Kidney (tissue), 14 donors: ENCODE results near the gene NKX1-1. TPM values are rescaled to one million over a fixed set of nuclear protein-coding genes. Genes with fewer than 3 reads are reported as not detected.
A peak's percentile ranks its signal among the peaks of the same experiment; 100 is the strongest.

ENCODE experiments used
- DNase-seq, 5 donors: peaks; one replicate each; pipeline ENCODE4 v3.0.0-alpha.2; 2013 to 2020
- FAIRE-seq: peaks from 2 replicates; lab custom pipeline; 2012; peaks lifted over from hg19 to GRCh38; lab: Jason Lieb, UNC
- H3K27ac ChIP-seq, 2 donors: one replicate each; pipeline ENCODE4 v1.7.0; 2013; ENCODE audit warnings: low read depth in 2 of 2, low read length in 2 of 2, inconsistent platforms in 1 of 2
- H3K27me3 ChIP-seq: one replicate; pipeline ENCODE4 v1.7.1; 2013; ENCODE audit warnings: low read length, inconsistent platforms; ENCODE audit not compliant: control insufficient read depth, insufficient read depth
- H3K36me3 ChIP-seq, 3 donors: one replicate each; pipeline versions ENCODE4 v1.7.0 to v1.7.1; 2013; ENCODE audit warnings: low read length in 3 of 3, control low read depth in 1 of 3, inconsistent platforms in 1 of 3; ENCODE audit not compliant: insufficient read depth in 3 of 3, control insufficient read depth in 2 of 3
- H3K4me1 ChIP-seq, 3 donors: one replicate each; pipeline versions ENCODE4 v1.7.0 to v1.7.1; 2013; ENCODE audit warnings: low read length in 3 of 3, inconsistent platforms in 1 of 3, low read depth in 1 of 3; ENCODE audit not compliant: control insufficient read depth in 2 of 3, insufficient read depth in 2 of 3
- H3K4me3 ChIP-seq, 3 donors: one replicate each; pipeline versions ENCODE4 v1.7.0 to v1.8.1; 2013; ENCODE audit warnings: low read length in 3 of 3, control low read depth in 1 of 3, inconsistent platforms in 1 of 3
- H3K9ac ChIP-seq, 3 donors: one replicate each; pipeline versions ENCODE4 v1.7.0 to v1.7.1; 2013; ENCODE audit warnings: low read length in 3 of 3, control low read depth in 1 of 3, inconsistent platforms in 1 of 3
- H3K9me3 ChIP-seq, 3 donors: one replicate each; pipeline versions ENCODE4 v1.7.0 to v1.7.1; 2013; ENCODE audit warnings: low read length in 3 of 3, control low read depth in 1 of 3, inconsistent platforms in 1 of 3; ENCODE audit not compliant: control insufficient read depth in 2 of 3, insufficient read depth in 1 of 3
- CTCF ChIP-seq: IDR thresholded peaks from 3 replicates; pipeline ENCODE4 v1.5.1; 2012; ENCODE audit warnings: mild to moderate bottlenecking, moderate library complexity, borderline replicate concordance; ENCODE audit not compliant: insufficient read depth; ENCODE audit errors: extremely low read depth
- intact Hi-C: fragments of 100-400 bp; cut with DNase I; formaldehyde crosslinking; loops from one replicate; pipeline ENCODE4 v1.11.1; 2022
- polyA plus RNA-seq: library from polyadenylated mRNA; stranded (reverse); fragments of 350-450 nt; fragmentation: Illumina TruSeq; extraction: RNeasy Lipid Tissue Mini Kit (QIAGEN cat#74804); gene quantifications from one replicate; pipeline ENCODE4 v1.2.3, GENCODE V29; 2014; ENCODE audit warnings: low read depth, low replicate concordance; ENCODE audit not compliant: insufficient read depth
- total RNA-seq: library from RNA; stranded (reverse); fragmentation: NEBNext Ultra II Directional; extraction: Animal tissue kit (Norgen Biotek cat#: 25700); gene quantifications from one replicate; pipeline ENCODE4 v1.2.1, GENCODE V29; 2021
- donor health status: control.
- donor health status: control.
- donor health status: control.
- donor health status: control.
- donor health status: control.
- donor health status: DM: yes; HTN: yes; CAD: no.
- donor health status: Normal renal cell carcinoma (clear cell type).

The NKX1-1 gene
- total and polyA plus RNA-seq, 2 donors from 2014 or later = not detected

GRCh38 chr4:1408418-1408817 lies 2.2 kb upstream of the NKX1-1 start:
- Histone ChIP-seq H3K27ac (no peak overlapping the region), H3K36me3 (no peaks in the 10 kb centered on the region), H3K9me3 (no peaks in the 10 kb centered on the region), H3K4me1 (no peaks in the 10 kb centered on the region), H3K4me3 (no peak overlapping the region), H3K9ac (no peak overlapping the region), H3K27me3 (peaks cover 25% of the 10 kb centered on the region)
- FAIRE-seq (no peak), DNase-seq (peak in 1 of 5 donors; percentile 35)
- TF ChIP-seq CTCF = no peak
- intact Hi-C loops = no loop called here

GRCh38 chr4:1407657-1408333 lies 1.6 kb upstream of the NKX1-1 start:
- Histone ChIP-seq H3K9me3 (no peaks in the 10 kb centered on the region), H3K27me3 (peaks cover 21% of the 10 kb centered on the region), H3K36me3 (no peaks in the 10 kb centered on the region), H3K4me3 (no peak overlapping the region), H3K27ac (no peak overlapping the region), H3K4me1 (peaks cover 0 to 4% (median 0%) of the 10 kb centered on the region in 3 donors), H3K9ac (no peak overlapping the region)
- intact Hi-C loops = no loop called here
- no peak for TF ChIP-seq CTCF
- peak in 1 of 5 donors; percentile 18 for DNase-seq
- no peak for FAIRE-seq

GRCh38 chr4:1406981-1407656 lies 877 bp upstream of the NKX1-1 start:
- intact Hi-C loops = no loop called here
- Histone ChIP-seq H3K27me3 (peaks cover 18% of the 10 kb centered on the region), H3K9ac (no peak overlapping the region), H3K9me3 (no peaks in the 10 kb centered on the region), H3K36me3 (no peaks in the 10 kb centered on the region), H3K27ac (no peak overlapping the region), H3K4me3 (no peak overlapping the region), H3K4me1 (peaks cover 0 to 4% (median 0%) of the 10 kb centered on the region in 3 donors)
- no peak for FAIRE-seq
- TF ChIP-seq CTCF = no peak
- peak in 2 of 5 donors; percentile 9 to 32 for DNase-seq
